Common myeloid progenitor, CD34-positive (primary cell): ENCODE results near the gene CPEB4.

Experiments used
- CTCF ChIA-PET: fragments of 350-600 bp; sonication (Branson Sonifier 250); formaldehyde crosslinking; loops from one replicate; lab custom pipeline; 2021; ENCODE audit warnings: antibody characterized with exemption; lab: Charles Lee
- POLR2A ChIA-PET: fragments of 350-600 bp; sonication (Branson Sonifier 250); formaldehyde crosslinking; loops from one replicate; lab custom pipeline; 2021; ENCODE audit warnings: antibody characterized with exemption; lab: Charles Lee
- DNase-seq, 3 donors: peaks; one replicate each; pipeline versions ENCODE4 v3.0.0 to v3.0.0-alpha.2; 2013
- H3K27ac ChIP-seq, 2 experiments: 1 replicate in 1 of 2; 2 replicates in 1 of 2; pipeline ENCODE4 v1.7.0; 2013; ENCODE audit warnings: inconsistent platforms in 2 of 2, low read length in 2 of 2, mild to moderate bottlenecking in 2 of 2, low read depth in 1 of 2, moderate library complexity in 1 of 2; ENCODE audit not compliant: severe bottlenecking in 2 of 2, insufficient read depth in 1 of 2, poor library complexity in 1 of 2
- H3K27me3 ChIP-seq, 5 experiments: replicated peaks in 2 of 5; 1 replicate in 3 of 5; 2 replicates in 2 of 5; pipeline versions ENCODE4 v1.6.1 to v1.7.0; 2013; ENCODE audit warnings: low read length in 4 of 5, mild to moderate bottlenecking in 2 of 5, moderate library complexity in 2 of 5, inconsistent platforms in 1 of 5; ENCODE audit not compliant: insufficient read depth in 5 of 5, control insufficient read depth in 4 of 5
- H3K36me3 ChIP-seq, 4 experiments: 1 replicate in 2 of 4; 2 replicates in 2 of 4; pipeline versions ENCODE4 v1.6.1 to v1.7.0; 2013; ENCODE audit warnings: low read length in 3 of 4, control low read depth in 1 of 4, mild to moderate bottlenecking in 1 of 4; ENCODE audit not compliant: control insufficient read depth in 4 of 4, insufficient read depth in 4 of 4
- H3K4me1 ChIP-seq, 4 experiments: 1 replicate in 3 of 4; 2 replicates in 1 of 4; pipeline versions ENCODE4 v1.6.1 to v1.7.1; 2013; ENCODE audit warnings: low read length in 3 of 4, mild to moderate bottlenecking in 3 of 4, control low read depth in 1 of 4, inconsistent platforms in 1 of 4, moderate library complexity in 1 of 4; ENCODE audit not compliant: control insufficient read depth in 4 of 4, insufficient read depth in 4 of 4; ENCODE audit errors: control extremely low read depth in 1 of 4
- H3K4me3 ChIP-seq, 7 experiments: 1 replicate in 4 of 7; 2 replicates in 3 of 7; pipeline versions ENCODE4 v1.5.1 to v1.7.0; 2013; ENCODE audit warnings: mild to moderate bottlenecking in 7 of 7, low read length in 6 of 7, moderate library complexity in 6 of 7, inconsistent platforms in 2 of 7, low read depth in 2 of 7, control low read depth in 1 of 7; ENCODE audit not compliant: insufficient read depth in 4 of 7, control insufficient read depth in 1 of 7; ENCODE audit errors: extremely low read depth in 1 of 7
- H3K9me3 ChIP-seq, 5 experiments: 1 replicate in 4 of 5; 2 replicates in 1 of 5; pipeline versions ENCODE4 v1.6.1 to v1.7.1; 2013; ENCODE audit warnings: low read length in 4 of 5, mild to moderate bottlenecking in 2 of 5, inconsistent platforms in 1 of 5, low read depth in 1 of 5, moderate library complexity in 1 of 5; ENCODE audit not compliant: control insufficient read depth in 4 of 5, insufficient read depth in 2 of 5; ENCODE audit errors: control extremely low read depth in 1 of 5
- WGBS: methylation state at CpG from one replicate; pipeline ENCODE4 v1.1.5; 2013; ENCODE audit not compliant: insufficient coverage; 5-methylcytosine and 5-hydroxymethylcytosine counted together

The CPEB4 gene

GRCh38 chr5:173974688-173975239, 86.6 kb downstream of the CPEB4 start:
- peak in 1 of 3 donors; percentile 10 for DNase-seq
- Histone ChIP-seq H3K4me1 (peaks cover 0 to 12% (median 9%) of the 10 kb centered on the region in 4 experiments), H3K27me3 (peaks cover 0 to 8% (median 2%) of the 10 kb centered on the region in 5 experiments), H3K27ac (no peak overlapping the region), H3K9me3 (peaks cover 0 to 2% (median 0%) of the 10 kb centered on the region in 5 experiments), H3K4me3 (no peak overlapping the region), H3K36me3 (no peaks in the 10 kb centered on the region)
- WGBS: 74% methylated on average over 5 of the region's 5 CpGs
- CTCF ChIA-PET: interaction anchor here (1.2 to 6.8 kb wide), 6 partner anchors 12 to 355 kb away, joined by 5 to 112 read pairs (median 6); partner anchors contain the start of gene BOD1
- POLR2A ChIA-PET: no interaction called here

- CTCF ChIA-PET: interaction anchor here (1.1 to 2.6 kb wide), 4 partner anchors 8 to 372 kb away, joined by 3 to 6 read pairs (median 4); no protein-coding TSS in a partner anchor
- H3K27ac ChIP-seq: no peak overlapping the region
- no peak for DNase-seq
Observed at GRCh38 chr5:173981185-173981761, 93.1 kb downstream of the CPEB4 start.

GRCh38 chr5:173984218-173984617, 96.1 kb downstream of the CPEB4 start:
- POLR2A ChIA-PET: no interaction called here
- WGBS: 66% methylated on average over 2 of the region's 4 CpGs
- Histone ChIP-seq H3K4me1 (no peaks in the 10 kb centered on the region), H3K27me3 (peaks cover 0 to 17% (median 3%) of the 10 kb centered on the region in 5 experiments), H3K36me3 (no peaks in the 10 kb centered on the region), H3K27ac (no peak overlapping the region), H3K9me3 (peaks cover 0 to 9% (median 2%) of the 10 kb centered on the region in 5 experiments), H3K4me3 (no peak overlapping the region)
- no peak for DNase-seq
- CTCF ChIA-PET: interaction anchor here (1.0 kb wide), 1 partner anchor 368 kb away, joined by 3 read pairs; the partner anchor contains the start of gene BOD1

More at GRCh38 chr5:173981185-173981761, 93.1 kb downstream of the CPEB4 start:
- H3K36me3 ChIP-seq: no peaks in the 10 kb centered on the region
- POLR2A ChIA-PET: no interaction called here
- peaks cover 0 to 9% (median 3%) of the 10 kb centered on the region in 5 experiments for H3K9me3 ChIP-seq
- H3K27me3 ChIP-seq: peaks cover 0 to 20% (median 3%) of the 10 kb centered on the region in 5 experiments
- 64% methylated on average over 5 of the region's 5 CpGs for WGBS
- H3K4me3 ChIP-seq: no peak overlapping the region
- no peaks in the 10 kb centered on the region for H3K4me1 ChIP-seq

- 97% methylated on average over 21 of the region's 51 CpGs for WGBS
- no peaks in the 10 kb centered on the region for H3K4me1 ChIP-seq
- no peak within 1 kb of the TSS for H3K27ac ChIP-seq
- H3K9me3 ChIP-seq: peaks cover 0 to 3% (median 0%) of the 10 kb centered on the region in 5 experiments
- DNase-seq: no peak
- ChIA-PET POLR2A (interaction anchor here (0.6 kb wide), 1 partner anchor 323 kb away, joined by 3 read pairs; no protein-coding TSS in a partner anchor), CTCF (no interaction called here)
- H3K36me3 ChIP-seq: no peaks in the 10 kb centered on the region
- H3K4me3 ChIP-seq: no peak within 1 kb of the TSS
- peaks cover 0 to 6% (median 3%) of the 10 kb centered on the region in 5 experiments for H3K27me3 ChIP-seq
Observed at GRCh38 chr5:173988554-173989431, 100.6 kb downstream of the CPEB4 start, which contains the start of gene C5orf47. TSS of gene C5orf47 (plus strand) at chr5:173989170. CDS start at chr5:173989264, 94 bp downstream.

- Histone ChIP-seq H3K4me3 (no peak overlapping the region), H3K27ac (no peak overlapping the region), H3K27me3 (peaks cover 0 to 3% (median 0%) of the 10 kb centered on the region in 5 experiments), H3K9me3 (peaks cover 0 to 2% (median 0%) of the 10 kb centered on the region in 5 experiments), H3K36me3 (no peaks in the 10 kb centered on the region), H3K4me1 (no peaks in the 10 kb centered on the region)
- POLR2A ChIA-PET: interaction anchor here (0.6 kb wide), 1 partner anchor 322 kb away, joined by 3 read pairs; no protein-coding TSS in a partner anchor
- WGBS: 95% methylated on average over 23 of the region's 41 CpGs
- CTCF ChIA-PET: no interaction called here
- DNase-seq: no peak
Observed at GRCh38 chr5:173989432-173990082, 101.4 kb downstream of the CPEB4 start.

- Histone ChIP-seq H3K4me1 (no peaks in the 10 kb centered on the region), H3K9me3 (peaks cover 0 to 1% (median 0%) of the 10 kb centered on the region in 5 experiments), H3K36me3 (no peaks in the 10 kb centered on the region), H3K4me3 (no peak overlapping the region), H3K27me3 (peaks cover 7 to 30% (median 10%) of the 10 kb centered on the region in 5 experiments), H3K27ac (no peak overlapping the region)
- CTCF ChIA-PET: no interaction called here
- POLR2A ChIA-PET: no interaction called here
- DNase-seq: no peak
- 85% methylated on average over 2 of the region's 4 CpGs for WGBS
Observed at GRCh38 chr5:173997331-173997730, 109.2 kb downstream of the CPEB4 start.
